GM19397 (cell line): ENCODE results near the gene KIAA0040.

Experiments
- ATAC-seq: cut with Tn5 transposase; IDR thresholded peaks from one replicate; pipeline ENCODE4 v1.9.1; 2021; ENCODE audit warnings: mild to moderate bottlenecking, moderate library complexity; ENCODE audit not compliant: unreplicated experiment

KIAA0040 gene

GRCh38 chr1:175145899-175146528 lies 46.6 kb downstream of the KIAA0040 start:
- no peak for ATAC-seq

GRCh38 chr1:175138579-175138978 lies 54.0 kb downstream of the KIAA0040 start:
- no peak for ATAC-seq

DNA sequence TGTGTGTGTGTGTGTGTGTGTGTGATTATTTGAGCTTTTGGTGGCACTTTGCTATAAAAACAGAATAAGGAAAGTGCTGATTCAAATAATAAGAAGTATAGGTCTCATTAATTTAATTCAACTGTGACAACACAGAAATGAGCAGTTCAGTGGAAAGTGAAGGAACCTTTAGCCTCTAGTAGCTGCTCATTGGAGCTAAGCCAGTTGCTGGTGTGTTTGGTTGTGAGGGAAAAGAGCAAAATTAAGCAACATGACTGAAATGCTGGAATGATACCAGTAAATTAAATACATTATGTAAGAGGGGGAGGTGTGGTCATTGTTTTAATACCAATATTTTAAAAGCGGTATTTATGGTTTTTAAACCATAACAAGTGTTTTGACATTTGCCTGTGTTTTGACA lies 55.2 kb downstream of the KIAA0040 start:
- no peak for ATAC-seq

DNA sequence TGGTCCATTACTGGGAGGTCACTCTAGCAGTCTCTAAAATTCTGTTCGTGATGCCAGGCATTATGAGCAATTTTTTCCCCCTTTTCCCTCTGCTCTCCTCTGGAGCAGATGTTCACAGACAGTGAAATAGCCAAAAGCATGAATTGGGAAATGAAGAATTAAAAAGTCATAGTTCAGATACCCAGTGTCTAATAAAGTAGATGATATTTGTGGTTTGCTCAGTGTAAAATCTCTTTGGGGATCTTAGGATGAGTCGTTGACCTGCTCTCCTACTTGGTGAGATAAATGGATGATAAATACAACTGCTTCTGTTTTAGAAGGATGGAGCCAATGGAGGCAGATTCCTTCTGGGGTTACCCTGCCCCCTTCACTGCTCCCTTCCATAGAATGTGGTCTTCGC lies 56.3 kb downstream of the KIAA0040 start:
- ATAC-seq = no peak

GRCh38 chr1:175134500-175134899 lies 58.1 kb downstream of the KIAA0040 start:
- no peak for ATAC-seq

DNA sequence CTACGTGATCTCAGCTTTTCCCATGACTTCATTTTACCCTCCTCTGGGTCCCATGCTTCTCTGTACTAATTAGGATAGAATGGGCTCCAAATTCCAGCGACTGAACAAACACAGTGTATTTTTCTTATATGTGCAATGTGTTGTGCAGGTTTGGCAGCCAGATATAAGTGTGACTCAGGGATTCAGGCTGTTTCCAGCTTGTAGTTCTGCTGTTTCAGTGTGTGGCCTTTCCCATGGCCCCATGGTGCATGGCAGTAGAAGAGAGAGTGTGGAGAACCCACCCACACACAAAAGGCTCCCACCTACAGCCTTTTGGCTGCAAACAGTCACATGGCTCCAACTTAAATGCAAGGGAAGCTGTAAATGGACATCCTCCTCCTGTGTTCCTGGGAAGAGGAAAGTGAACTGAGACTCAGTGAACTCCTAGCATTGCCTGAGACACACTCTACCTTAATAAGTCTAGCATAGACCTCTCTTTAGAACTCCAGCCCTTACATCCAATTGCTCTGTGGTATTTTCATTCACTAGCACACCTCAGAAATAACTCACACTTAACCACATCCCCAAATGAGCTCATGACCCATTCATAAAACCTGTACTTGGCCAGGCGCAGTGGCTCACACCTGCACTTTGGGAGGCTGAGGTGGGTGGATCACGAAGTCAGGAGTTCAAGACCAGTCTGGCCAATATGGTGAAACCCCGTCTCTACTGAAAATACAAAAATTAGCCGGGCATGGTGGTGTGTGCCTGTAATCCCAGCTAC lies 58.7 kb downstream of the KIAA0040 start:
- ATAC-seq = no peak

- no peak for ATAC-seq
Measured at GRCh38 chr1:175132436-175132835, 60.1 kb downstream of the KIAA0040 start.

GRCh38 chr1:175131095-175131494 lies 61.5 kb downstream of the KIAA0040 start:
- ATAC-seq = no peak

GRCh38 chr1:175130649-175131045 lies 61.9 kb downstream of the KIAA0040 start:
- ATAC-seq = no peak

DNA sequence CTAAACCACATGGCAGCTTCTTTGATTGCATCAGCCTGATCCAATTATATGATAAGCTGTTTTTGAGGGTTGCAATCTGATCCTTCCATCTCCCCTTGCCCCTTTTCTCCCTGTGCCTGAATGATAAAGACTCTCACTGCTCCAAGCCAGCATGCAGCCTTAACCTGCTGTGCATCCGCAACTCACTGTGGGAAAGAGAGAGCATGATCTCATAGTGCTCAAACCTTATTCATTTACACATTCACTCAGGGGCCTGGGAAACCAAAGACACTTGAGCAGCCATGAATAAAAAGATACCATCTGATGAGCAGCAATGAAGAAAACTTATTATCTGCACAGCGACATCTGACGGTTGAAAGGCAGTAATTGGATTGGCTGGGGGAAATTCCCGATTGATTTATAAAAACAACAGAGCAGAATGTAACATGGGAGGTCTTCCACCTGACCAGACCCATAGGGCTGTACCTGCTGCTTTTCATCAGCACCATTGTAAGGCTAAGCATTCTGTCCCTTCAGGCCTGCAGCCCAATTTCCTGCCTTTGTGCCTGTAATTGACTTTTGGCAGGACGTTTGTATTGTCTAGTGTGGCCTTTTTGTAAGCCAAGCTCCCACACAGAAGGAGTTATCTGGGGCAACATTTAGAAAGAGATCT lies 62.5 kb downstream of the KIAA0040 start:
- ATAC-seq = no peak

DNA sequence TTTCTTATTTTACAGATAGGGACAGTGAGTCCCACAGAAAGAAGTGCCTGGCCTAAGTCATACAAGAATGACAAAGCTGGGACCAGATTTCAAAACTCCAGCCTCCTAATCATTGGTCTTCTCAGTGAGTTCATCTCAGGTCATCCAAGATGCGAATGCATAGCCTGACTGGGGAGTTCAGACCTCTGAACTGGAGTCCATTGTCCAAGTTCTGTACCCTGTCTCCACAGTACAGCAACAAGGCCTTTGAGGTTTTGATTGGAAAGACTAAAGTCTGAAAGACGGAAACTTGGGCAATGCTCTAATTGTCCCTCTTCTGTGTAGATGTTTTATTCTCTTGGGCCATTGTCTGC lies 63.0 kb downstream of the KIAA0040 start:
- ATAC-seq = no peak

- no peak for ATAC-seq
Measured at GRCh38 chr1:175129182-175129581, 63.4 kb downstream of the KIAA0040 start.

DNA sequence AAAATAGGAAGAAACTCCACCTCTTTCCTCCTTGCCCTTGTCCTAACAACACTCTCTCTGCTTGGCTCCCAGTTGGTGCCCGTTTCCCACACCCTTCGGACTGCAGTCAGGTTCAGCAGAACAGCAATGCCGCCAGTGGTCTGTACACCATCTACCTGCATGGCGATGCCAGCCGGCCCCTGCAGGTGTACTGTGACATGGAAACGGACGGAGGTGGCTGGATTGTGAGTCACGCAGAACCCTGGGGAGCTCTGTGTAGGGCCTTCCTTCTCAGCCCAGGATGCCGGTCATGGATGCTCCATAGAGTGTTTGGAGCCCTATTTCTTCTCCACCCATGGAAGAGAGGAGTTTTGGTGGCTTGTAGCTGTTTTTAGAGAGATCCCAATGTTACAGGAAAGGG lies 64.1 kb downstream of the KIAA0040 start:
- no peak for ATAC-seq

DNA sequence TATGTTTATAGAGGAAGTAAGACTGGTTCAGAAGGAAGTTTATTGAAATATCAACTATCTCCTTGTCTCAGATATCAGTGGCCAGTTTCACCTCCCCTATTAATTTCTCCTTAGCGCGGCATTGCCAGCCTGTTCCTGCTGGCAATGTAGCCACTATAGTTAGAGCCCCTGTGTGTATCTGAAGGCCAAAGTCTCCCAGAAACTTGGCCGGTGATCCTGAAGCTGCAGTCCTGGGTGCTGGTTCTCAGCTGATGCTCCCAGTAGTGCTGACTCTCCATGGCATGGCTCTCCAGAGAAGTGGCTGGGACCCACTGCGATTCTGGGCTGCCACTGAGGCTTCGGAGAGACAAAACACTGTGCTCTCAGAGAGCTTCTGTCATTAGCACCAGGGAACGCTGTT lies 65.0 kb downstream of the KIAA0040 start:
- no peak for ATAC-seq

DNA sequence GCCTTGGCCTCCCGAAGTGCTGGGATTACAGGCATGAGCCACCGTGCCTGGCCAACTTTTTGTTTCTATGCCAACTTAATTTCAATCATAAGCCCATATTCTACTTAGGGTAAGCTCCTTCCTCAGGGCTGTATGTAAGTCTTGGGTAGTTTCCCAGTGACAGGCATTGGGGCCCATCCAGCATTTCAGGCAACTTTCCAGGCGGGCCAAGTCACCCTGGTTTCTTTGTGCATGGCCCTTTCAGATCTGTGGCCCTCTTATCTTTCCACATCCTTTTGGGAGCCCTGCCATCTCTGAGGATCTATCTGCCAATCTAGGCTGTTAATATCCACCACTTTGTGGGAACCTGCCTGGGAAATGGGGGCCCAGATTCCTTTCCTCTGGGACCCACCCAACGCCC lies 66.2 kb downstream of the KIAA0040 start:
- ATAC-seq = no peak

- ATAC-seq = no peak
Measured at GRCh38 chr1:175124861-175125260, 67.7 kb downstream of the KIAA0040 start.

GRCh38 chr1:175120511-175120910 lies 72.1 kb downstream of the KIAA0040 start:
- no peak for ATAC-seq

GRCh38 chr1:175118375-175119367 lies 73.9 kb downstream of the KIAA0040 start:
- ATAC-seq = no peak

- ATAC-seq = no peak
Measured at GRCh38 chr1:175116903-175117302, 75.7 kb downstream of the KIAA0040 start.

DNA sequence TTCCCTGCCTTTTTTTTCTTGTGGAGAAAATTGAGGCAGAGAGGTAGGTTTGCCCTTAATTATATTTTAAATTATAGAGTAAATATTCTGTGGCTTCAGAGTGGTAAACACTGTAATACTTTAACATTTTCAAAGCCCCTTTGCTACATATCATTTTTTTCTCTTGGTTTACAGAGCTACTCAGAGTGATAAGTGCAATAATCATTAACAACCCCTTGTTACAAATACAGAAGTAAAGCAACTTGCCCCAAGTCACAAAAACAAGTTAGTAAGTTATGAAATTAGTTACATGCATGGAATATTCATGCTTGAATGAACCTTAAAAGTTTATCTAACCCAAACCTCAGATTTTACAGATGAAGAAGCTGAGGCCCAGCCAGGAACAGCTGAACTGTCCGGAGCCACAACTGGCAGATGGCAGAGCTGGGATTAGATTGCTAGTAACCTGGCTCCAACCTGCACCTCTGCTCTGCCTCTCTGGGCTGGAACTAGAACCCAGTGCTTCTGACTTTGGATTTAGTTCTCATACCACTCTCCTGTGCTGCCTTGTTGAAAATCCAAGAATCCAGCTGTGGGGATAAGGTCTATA lies 76.3 kb downstream of the KIAA0040 start:
- ATAC-seq = no peak

DNA sequence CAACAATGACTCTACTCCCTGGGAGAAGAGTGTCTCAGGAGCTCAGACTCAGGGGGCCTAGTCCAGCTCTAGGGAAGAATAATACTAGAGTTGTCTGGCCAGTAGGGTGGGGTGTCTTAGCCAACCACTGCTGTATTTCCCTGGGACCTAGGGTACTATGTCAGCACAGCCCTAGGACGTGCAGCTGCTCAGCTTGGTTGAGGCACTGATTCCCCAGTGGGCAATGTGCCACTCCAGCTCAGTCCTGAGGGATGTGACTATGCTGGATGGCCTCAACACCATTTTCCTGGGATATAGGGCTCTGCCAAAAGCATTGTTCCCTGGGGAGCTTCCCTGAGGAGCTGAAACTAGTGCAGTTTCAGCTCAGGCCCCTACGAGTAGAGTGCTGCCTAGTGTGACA lies 77.6 kb downstream of the KIAA0040 start:
- no peak for ATAC-seq
